Hematopoietic multipotent progenitor cell treated with erythropoietin and hydrocortisone succinate and interleukin-3 and kit ligand, for 15 days (in vitro differentiated cells): ENCODE data around the gene STON2.
A peak's percentile ranks its signal among the peaks of the same experiment; 100 is the strongest.

Source experiments
- DNase-seq: peaks from one replicate; pipeline ENCODE4 v3.0.0-alpha.2; 2015; ENCODE audit warnings: low spot score

Gene STON2

DNA sequence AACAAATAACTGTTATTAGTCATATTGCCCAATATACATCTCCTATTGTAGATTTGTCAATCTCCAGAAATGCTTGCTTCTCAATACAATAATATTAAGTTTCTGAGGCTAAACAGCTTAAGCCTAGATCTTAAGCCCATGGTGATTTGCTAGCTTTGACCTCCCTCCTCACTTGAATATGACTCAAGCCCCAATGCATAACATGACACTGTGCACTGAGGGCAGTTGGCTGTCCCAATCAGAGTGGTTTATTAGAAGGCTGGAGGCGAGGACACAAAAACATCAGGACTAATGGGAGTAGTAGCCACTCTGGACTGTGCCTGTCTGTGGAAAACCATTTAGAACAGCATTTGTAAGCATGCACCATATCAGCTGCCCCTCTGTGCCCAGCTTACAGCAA is 98.3 kb downstream of the STON2 start:
- DNase-seq = no peak

DNA sequence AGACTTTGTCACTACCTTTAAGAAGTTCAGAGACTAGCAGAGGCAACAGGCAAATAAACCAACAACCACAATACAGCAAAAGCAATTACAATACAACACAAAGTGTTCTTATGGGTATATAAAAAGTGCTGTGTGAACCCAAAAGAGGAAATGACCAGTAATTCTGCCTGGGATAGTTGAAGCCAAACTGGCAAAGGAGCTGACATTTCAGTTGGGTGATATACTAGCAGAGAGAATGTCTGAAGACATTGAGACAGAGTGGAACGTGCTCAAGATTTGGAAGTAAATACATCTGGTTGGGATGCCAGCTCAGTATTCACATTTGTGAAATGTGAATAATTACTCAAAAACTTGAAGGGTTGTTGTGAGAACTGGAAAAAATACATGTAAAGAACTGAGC is 98.8 kb downstream of the STON2 start:
- no peak for DNase-seq

DNA sequence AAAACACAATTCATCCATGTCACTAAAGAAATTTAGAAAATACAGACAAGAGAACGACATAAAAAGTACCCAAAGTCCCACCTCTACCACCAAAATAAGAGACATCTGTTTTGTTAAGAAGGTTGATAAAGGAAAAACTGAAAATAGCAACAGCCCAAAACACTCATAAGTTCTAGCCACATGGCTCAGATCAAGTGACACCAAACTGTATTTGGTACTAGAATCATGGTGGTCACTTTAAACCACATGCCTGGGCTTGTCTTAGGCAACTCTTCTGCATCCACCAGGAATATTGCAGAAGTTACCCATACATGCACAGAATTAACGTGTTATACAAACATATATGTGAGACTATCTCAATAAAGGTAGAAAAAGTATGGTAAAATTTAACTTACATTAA is 101.2 kb downstream of the STON2 start:
- no peak for DNase-seq

DNA sequence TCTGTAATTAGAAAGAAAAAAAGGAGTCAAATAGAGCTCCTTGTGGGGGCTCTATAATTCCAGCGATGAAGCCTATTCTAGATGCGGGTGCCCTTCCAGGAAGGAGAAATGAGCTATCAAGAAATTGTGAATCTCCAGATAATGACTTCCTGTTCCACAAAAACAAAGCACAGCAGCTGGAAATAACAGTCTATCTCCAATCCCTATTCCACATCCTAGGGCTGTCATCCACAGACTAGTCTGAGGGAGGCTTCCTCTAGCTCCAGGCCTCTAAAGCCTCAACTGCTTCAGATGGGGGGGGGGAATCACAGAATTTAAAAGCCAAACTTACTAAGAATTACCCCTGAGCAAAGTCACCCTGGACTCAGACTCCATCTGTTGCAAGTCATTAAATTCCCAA is 102.0 kb downstream of the STON2 start:
- DNase-seq = no peak

DNA sequence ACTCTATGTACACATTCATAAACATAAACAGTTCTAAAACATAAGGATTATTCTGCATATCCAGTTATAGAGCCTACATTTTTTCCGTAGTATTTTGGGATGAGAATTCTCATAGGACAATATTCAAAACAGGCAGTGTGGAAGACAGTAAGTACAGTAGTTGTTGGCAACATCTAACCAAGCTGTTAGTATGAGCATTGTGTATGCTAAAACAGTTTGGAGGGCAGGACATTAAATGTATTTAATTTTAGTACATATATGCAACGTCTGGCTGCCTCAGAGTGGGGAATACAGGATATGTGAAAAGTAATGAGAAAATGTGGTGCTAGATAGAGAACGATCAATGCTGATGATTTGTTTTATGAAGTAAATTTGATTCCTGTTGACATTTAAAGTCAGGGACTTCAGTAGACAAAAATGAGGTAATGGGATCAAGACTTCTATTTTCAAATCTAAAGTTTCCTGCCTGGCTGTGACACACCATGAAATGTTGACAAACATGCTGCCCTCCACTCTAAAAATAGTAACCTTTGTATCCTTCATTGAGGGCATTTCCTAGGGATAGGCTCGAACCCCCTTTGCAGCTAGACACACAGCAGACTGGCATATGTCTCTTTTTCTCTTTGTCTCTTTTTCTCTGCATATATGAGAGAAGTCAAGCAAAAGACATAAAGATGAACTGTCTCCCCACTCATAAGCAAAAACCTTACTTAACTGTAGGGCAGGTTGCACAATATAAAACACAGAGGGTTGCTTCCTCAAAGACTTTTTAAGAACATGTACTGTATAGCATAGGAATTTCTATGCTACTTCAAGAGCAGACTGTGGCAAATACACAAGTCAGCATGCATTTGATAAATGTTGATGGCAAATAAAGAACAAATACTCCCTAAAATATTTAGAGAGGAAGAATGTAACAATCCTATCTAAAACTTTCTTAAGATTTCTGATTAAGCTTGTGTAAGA is 103.9 kb downstream of the STON2 start:
- no peak for DNase-seq

DNA sequence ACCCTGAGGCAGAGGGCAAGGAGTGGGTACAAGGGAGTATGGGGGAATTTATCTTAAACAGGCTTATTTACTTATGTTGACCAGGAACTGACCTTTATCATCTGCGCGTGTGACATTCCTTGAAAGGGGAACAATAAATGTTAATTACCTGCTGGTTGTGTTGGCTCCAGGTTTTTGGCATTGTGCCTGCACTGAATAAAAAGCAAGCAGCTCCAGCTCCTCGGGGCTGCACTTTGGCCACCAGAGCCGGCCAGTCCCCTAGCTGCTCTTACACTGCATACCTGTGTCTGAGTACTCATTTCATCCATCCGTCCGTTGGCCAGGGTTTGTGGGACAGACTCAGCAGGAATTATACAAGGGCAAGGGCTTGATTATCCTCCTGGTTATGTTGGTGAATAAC is 110.6 kb downstream of the STON2 start:
- DNase-seq = no peak

DNA sequence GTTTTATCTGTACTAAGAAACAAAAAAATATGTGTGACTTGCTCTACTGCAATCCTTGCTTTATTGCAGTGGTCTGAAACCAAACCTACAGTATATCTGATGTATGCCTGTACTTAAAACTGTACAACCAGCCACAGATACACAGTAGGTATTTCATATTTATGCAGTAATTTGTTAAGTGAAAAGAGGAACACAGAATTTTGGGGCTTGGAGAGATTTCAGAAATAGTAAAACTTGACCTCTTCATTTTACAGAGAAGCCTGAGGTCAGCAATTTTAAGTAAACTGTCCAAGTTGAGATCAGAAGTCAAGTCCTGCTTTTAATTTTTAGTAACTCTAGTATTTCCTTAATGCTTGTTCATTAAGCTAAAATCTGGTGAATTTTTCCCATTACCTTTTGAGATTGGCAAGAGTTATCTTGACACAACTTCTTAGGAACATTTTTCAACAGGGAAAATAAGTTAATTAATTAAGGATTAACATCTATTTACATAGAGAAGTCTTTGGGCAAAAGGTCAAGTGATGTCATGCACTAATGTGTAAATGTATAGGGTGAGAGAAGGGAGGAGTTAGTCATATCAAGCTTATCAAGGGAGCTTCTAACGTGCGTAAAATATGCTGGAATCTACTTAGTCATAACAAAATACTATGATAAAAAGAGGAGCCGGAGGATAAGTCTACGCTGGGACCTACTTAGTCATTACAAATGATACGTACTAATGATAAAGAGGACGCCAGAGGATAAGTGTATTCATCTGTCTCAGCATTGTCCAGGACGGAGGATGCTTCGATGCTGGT is 113.4 kb downstream of the STON2 start:
- DNase-seq = no peak

DNA sequence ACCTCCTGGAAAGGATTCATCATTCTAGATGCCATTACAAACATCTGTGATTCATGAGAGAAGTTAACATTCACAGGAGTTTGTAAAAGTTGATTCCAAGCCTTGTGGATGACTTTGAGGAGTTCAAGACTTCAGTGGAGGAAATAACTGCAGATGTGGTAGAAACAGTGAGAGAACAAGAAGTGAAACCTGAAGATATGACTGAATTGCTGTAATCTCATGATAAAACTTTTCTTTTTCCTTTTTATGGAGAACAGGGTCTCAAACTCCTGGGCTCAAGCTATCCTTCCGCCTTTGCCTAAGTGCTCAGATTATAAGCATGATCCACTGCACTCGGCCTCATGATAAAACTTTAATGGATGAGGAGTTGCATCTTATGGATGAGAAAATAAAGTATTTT is 114.9 kb downstream of the STON2 start:
- no peak for DNase-seq

DNA sequence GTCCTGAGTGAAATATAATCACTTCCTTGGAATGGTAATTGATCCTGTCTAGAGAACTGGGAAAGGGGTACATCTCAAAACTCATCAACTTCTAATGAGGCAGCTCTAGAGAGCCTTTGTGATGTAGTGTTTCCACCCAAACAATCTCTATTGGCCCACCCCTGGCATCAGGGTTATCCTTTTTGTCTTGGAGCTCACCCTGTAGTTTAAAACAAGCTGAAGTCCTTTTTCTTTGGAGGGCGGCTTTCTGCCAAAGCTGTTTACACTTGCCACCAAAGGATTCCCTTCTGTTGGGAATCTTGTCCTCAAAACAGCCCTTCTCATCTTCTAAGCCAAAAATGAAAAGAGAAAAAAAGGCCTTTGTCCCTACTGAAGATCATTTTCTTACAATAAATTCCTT is 118.8 kb downstream of the STON2 start:
- DNase-seq = no peak

DNA sequence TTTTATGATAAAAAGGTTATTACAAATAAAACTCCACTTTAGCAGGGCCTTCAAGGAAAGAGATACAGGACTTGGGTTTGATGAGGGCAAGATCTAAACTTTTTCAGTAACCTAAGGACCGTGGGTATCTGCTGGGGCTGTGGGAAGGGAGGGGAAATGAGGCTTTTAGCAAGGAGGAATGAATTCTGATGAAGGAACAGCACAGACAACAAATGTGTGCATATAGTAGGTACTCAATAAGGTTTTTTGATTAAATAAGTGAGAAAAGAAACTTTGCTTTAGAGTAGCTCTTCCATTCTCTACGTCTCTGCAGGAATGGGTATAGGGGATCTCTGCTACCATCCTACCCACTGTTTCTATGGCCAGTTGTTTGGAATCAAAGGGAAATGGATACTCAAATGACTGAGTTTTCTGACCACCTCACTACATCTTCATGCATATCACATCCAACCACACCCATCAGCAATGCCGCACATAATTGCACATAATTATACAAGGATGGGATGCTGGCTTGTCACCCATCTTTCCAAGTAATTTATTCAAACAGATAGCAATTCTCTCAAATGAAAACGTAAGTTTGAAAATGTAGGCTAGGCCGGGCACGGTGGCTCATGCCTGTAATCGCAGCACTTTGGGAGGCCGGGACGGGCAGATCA is 119.9 kb downstream of the STON2 start:
- no peak for DNase-seq

DNA sequence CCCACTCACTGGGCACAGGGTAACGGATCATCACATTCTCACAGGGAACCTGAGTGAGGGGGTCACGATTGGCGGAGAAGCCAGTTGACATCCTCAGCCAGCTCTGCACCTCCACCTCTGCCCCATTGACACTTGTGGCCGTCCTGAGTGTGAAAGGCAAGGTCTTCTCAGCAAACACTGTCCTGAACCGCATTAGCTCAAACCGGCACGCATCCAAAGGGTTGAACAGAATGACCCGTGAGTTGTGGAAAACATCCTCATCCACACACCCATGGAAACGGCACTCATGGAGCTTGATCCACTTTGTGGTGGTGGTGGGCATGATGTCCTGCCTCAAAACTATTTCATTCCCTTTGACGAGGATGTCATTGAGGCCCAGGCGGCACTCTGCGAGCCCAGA is 123.0 kb downstream of the STON2 start:
- no peak for DNase-seq

DNA sequence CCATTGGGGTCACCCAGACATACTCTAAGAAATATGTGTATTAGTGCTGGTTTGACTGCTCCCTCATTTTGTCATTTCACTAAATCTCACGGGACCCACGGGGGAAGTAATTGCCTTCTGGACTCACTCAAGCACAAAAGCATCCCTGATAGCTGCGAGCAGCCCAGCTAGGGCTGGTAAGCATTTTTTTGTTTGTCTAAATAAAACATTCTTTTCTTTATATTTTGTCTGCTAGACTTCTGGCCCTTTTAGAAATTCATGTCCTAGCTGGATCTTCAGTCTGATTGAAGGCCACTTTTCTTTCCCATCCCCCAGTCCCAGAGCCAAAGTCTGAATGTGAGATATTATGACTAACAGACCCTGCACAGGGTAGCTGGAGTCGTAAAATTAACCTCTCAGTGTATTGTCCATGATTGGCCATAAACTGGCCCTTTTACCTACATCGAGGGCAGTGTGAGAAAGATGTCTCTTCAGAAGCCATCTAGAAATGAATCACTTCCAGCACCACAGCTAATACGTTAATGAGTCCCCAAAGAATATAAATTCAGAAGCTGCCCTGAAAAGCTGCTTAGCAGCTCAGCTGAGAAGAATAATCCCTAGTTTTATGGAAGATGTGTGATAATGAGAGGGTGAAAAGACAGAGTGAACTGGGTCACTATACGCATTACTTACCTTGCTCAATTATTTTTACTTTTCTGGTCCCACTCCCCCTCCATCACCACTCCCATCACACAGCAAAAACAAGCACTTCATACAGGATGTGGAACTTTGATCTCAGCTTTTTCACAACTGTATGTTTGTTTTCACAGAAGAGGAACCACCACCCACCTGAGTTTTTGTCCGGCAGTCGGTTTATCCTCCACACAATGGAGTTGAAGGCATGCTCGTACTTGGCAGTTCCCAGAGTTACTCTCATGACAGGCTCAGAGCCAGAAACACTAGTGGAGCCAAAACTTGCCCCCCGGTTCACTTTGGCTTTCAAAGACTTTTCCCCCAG is 123.8 kb downstream of the STON2 start:
- no peak for DNase-seq

DNA sequence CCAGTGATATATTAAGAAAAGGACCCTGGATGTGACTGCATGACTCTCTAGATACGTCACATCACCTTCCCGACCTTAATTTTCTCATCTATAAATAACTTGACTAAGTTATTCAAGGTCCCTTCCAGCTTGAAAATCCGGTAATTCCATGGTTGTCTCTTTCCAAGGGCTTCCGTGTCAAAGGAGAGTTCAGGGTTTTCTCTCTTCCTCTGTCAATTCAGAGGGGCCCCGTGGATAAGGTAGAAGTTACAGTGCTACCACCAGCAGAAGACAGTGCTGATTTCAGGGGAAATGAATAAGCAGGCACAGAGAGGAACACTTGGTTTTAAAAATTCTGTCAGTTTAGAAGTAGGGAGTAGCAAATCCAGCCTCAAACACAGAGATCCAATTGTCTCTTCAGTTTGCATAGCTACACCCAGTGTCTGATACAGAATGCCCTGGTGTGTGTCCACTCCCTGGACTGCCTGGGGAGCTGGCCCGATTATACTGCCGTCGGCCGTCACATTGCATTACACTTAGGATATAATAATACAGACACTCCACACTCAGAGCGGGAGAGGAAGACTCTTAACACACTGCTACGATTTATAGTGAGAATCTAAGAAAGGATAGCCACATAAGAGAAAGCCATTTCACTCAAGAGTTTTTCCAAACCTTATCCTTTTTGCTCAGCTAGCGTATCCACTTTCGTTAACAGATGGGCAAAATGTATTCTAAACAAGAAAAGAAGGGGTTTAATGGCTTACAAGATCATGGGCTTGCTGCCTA is 124.6 kb downstream of the STON2 start:
- DNase-seq = no peak

DNA sequence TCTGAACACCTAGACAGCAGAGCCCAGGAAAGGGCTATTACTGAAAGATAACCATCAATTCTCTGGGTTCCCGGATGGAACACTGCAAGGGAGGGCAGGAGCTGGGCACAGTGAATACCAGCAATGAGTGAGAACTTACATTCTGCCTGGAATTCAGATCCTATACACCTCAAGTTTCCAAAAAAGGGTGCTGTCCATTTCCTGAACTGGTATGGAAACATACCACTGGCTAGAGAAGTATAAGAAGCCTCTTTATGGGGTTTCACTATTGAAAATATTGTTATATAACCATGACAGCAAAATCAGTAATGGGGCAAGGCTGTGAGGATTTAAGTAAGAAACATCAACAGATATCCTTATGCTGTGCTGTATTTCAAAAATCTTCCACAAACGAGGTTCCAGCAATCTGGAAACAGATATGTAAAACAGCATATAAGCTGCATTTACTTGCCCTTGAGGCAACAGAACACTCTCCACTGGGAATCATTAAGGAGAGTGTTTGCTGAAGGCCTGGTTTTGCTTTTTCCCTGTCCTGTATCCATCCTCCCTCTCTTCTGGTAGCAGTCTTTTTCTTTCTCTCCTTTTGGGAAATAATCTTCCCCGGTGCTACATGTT is 126.1 kb downstream of the STON2 start:
- DNase-seq = no peak

DNA sequence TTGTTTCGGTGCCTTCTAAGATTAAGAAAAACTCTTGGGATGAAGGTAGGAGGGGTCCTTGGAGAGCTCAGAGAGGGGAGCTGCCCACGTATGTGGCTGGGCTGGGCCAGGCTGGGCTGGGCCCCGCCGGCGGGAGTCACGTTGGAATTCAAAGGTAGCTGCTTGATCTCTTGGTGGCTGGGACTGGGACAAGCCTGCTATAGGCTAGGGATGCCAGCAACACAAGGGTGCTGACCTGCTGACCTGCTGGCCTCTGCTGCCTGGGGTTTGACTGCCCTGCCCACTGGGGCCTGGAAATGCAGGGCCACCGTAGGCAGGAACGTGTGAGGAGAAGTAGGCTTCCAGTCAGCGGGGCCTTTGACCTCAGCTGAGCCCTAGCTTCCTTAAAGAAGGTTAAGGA is 126.6 kb downstream of the STON2 start:
- no peak for DNase-seq

DNA sequence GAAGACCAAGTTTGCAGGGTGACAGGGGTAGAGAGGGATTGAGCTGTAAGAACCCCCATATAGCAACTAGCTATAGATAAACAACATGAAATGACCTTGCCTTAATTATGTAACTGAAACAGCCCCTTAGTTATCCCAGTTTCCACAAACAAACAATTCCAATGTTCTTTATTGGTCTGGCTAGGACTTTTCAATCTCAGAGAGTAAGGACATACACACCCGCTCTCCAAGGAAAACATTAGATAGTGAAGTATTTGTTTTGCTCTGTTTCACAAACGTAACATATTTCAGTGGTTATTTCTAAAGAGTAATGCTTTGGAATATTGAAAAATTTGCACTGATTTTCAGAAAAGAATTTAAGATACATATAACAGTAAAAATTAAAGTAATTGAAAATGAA is 127.8 kb downstream of the STON2 start:
- DNase-seq = no peak

DNA sequence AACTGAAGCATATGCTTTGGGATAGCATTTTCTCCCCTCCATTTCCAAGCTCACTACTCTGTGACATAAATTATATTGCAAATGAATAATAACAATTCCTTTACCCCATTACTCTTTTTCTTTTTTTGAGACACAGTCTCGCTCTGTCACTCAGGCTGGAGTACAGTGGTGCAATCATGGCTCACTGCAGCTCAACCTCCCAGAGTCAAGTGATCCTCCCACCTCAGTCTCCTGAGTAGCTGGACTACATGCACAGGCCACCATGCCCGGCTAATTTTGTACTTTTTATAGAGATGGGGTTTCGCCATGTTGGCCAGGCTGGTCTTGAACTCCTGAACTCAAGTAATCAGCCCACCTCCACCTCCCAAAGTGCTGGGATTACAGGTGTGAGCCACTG is 130.1 kb downstream of the STON2 start:
- DNase-seq = no peak

DNA sequence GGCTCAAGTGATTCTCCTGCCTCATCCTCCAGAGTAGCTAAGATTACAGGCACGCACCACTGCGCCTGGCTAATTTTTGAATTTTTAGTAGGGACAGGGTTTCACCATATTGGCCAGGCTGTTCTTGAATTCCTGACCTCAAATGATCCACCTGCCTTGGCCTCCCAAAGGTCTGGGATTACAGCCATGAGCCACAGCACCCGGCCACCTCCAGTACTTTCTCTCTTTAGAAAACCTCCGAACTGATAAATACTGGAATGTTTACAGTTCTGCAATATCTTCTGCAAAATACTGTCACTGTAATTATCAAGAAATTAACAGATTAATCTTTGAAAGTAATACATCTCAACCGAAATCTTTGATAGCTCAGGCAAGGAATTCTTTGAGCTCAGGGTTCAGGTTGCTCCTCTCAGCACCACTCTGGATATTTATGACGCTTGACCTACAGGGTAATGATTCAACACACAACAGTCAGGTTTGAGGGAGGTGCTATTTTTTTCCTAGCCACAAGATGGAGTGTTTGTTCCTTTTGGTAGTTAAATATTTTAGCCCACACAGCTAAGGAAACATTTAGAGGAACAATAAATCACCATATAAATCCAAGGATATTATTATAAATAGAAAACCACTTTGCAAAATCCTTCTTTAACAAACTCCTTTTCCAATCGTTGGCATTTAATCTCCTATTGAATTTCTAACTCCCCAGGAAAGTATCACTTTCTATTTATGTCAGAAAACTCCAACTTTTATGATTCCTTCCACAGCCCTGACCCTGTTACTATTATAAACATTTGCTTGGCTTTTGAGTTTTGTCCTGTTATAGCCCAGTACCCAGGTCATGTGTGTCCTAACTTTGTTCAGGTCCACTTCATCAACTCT is 130.8 kb downstream of the STON2 start:
- DNase-seq = peak; percentile 64

DNA sequence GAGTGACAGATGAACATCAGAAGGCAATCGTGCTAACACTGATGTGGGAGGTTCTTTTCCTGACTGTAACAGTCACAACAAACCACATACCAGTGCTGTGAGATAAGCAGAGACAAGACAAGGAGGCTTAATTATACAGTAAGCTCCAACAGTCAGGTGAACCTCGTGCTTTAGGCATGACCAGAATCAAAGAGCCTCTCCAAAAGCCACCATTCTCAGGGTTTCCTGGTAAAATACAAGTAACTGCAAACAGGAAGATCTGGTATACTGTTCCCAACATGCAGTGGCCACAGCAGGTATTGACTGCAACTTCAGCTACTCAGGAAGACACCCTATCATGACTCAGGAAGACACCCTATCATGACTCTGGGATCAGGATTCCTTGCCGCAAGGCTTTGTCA is 132.1 kb downstream of the STON2 start:
- DNase-seq = no peak
